Measurements from ENCODE around the gene SLC43A1.

The SLC43A1 gene

GRCh38 chr11:57479021-57479663 lies 36.4 kb downstream of the SLC43A1 start:
- Histone ChIP-seq H3K14ac (ENCODE audit: low read length in 2 of 2) (no peak overlapping the region), H2AFZ (ENCODE audit: low read depth, low read length) (no peak overlapping the region), H3K23ac (ENCODE audit: low read length in 2 of 2) (no peak overlapping the region), H4K8ac (ENCODE audit: low read length) (no peak overlapping the region), H3K4me3 (ENCODE audit: insufficient read depth in 1 of 2, low read depth in 1 of 2, low read length in 2 of 2) (no peak overlapping the region), H3K9ac (ENCODE audit: low read length) (no peak overlapping the region), H3K4ac (ENCODE audit: low read depth in 1 of 2, low read length in 2 of 2) (no peak overlapping the region), H3K36me3 (ENCODE audit: control insufficient read depth in 1 of 2, insufficient read depth in 2 of 2, low read depth in 1 of 2, low read length in 2 of 2) (no peaks in the 10 kb centered on the region), H3K27me3 (ENCODE audit: control insufficient read depth in 1 of 2, insufficient read depth in 1 of 2, low read length in 2 of 2) (peaks cover 46 to 95% of the 10 kb centered on the region in 2 experiments), H2BK5ac (ENCODE audit: low read depth, low read length, poor library complexity, severe bottlenecking) (no peak overlapping the region), H3K27ac (ENCODE audit: low read length, poor library complexity, severe bottlenecking) (no peak overlapping the region), H3K4me1 (ENCODE audit: control insufficient read depth, insufficient read depth, low read depth, low read length) (peaks cover 24% of the 10 kb centered on the region), H4K91ac (ENCODE audit: low read length) (no peak overlapping the region), H3K9me3 (ENCODE audit: control insufficient read depth, low read length) (no peaks in the 10 kb centered on the region), H2BK15ac (ENCODE audit: low read depth, poor library complexity, severe bottlenecking) (peak overlapping the region; percentile 76), H2AK5ac (ENCODE audit: low read length, severe bottlenecking) (no peak overlapping the region), H2BK12ac (ENCODE audit: low read length in 2 of 2) (no peak overlapping the region), H3K4me2 (ENCODE audit: low read length, poor library complexity, severe bottlenecking) (no peak overlapping the region), H3K79me1 (replicated peaks; ENCODE audit: low read length, poor library complexity, severe bottlenecking) (no peaks in the 10 kb centered on the region), H2BK120ac (ENCODE audit: low read depth, low read length) (no peak overlapping the region), H3K18ac (ENCODE audit: low read depth in 1 of 2, low read length in 2 of 2) (no peak overlapping the region)
- no peak for DNase-seq
- WGBS: 69% methylated on average over 11 of the region's 11 CpGs

- H2AK5ac ChIP-seq (ENCODE audit: low read length, severe bottlenecking): no peak overlapping the region
- H4K8ac ChIP-seq (ENCODE audit: low read length): no peak overlapping the region
- H3K14ac ChIP-seq (ENCODE audit: low read length in 2 of 2): no peak overlapping the region
- H3K9ac ChIP-seq (ENCODE audit: low read length): no peak overlapping the region
- H3K4me2 ChIP-seq (ENCODE audit: low read length, poor library complexity, severe bottlenecking): no peak overlapping the region
- H2BK15ac ChIP-seq (ENCODE audit: low read depth, poor library complexity, severe bottlenecking): no peak overlapping the region
- no peak overlapping the region for H2BK5ac ChIP-seq (ENCODE audit: low read depth, low read length, poor library complexity, severe bottlenecking)
- H3K27me3 ChIP-seq (ENCODE audit: control insufficient read depth in 1 of 2, insufficient read depth in 1 of 2, low read length in 2 of 2): peaks cover 44 to 96% of the 10 kb centered on the region in 2 experiments
- no peak overlapping the region for H3K4ac ChIP-seq (ENCODE audit: low read depth in 1 of 2, low read length in 2 of 2)
- H4K91ac ChIP-seq (ENCODE audit: low read length): no peak overlapping the region
- H3K9me3 ChIP-seq (ENCODE audit: control insufficient read depth, low read length): no peaks in the 10 kb centered on the region
- peaks cover 0 to 4% of the 10 kb centered on the region in 2 experiments for H3K36me3 ChIP-seq (ENCODE audit: control insufficient read depth in 1 of 2, insufficient read depth in 2 of 2, low read depth in 1 of 2, low read length in 2 of 2)
- no peak overlapping the region for H3K27ac ChIP-seq (ENCODE audit: low read length, poor library complexity, severe bottlenecking)
- H2BK12ac ChIP-seq (ENCODE audit: low read length in 2 of 2): no peak overlapping the region
- no peak overlapping the region for H2BK120ac ChIP-seq (ENCODE audit: low read depth, low read length)
- H3K4me1 ChIP-seq (ENCODE audit: control insufficient read depth, insufficient read depth, low read depth, low read length): peaks cover 20% of the 10 kb centered on the region
- no peaks in the 10 kb centered on the region for H3K79me1 ChIP-seq (replicated peaks; ENCODE audit: low read length, poor library complexity, severe bottlenecking)
- no peak overlapping the region for H2AFZ ChIP-seq (ENCODE audit: low read depth, low read length)
- WGBS: 84% methylated on average over 11 of the region's 11 CpGs
- no peak overlapping the region for H3K23ac ChIP-seq (ENCODE audit: low read length in 2 of 2)
- H3K18ac ChIP-seq (ENCODE audit: low read depth in 1 of 2, low read length in 2 of 2): no peak overlapping the region
- no peak for DNase-seq
- H3K4me3 ChIP-seq (ENCODE audit: insufficient read depth in 1 of 2, low read depth in 1 of 2, low read length in 2 of 2): no peak overlapping the region
These were observed 37.9 kb downstream of the SLC43A1 start for GRCh38 chr11:57477507-57478189.

- Histone ChIP-seq H2BK5ac (ENCODE audit: low read depth, low read length, poor library complexity, severe bottlenecking) (no peak overlapping the region), H3K23ac (ENCODE audit: low read length in 2 of 2) (no peak overlapping the region), H4K8ac (ENCODE audit: low read length) (no peak overlapping the region), H2BK120ac (ENCODE audit: low read depth, low read length) (no peak overlapping the region), H2BK15ac (ENCODE audit: low read depth, poor library complexity, severe bottlenecking) (no peak overlapping the region), H3K4me1 (ENCODE audit: control insufficient read depth, insufficient read depth, low read depth, low read length) (peaks cover 15% of the 10 kb centered on the region), H3K4me3 (ENCODE audit: insufficient read depth in 1 of 2, low read depth in 1 of 2, low read length in 2 of 2) (peak overlapping the region; percentile 32 to 65), H3K4ac (ENCODE audit: low read depth in 1 of 2, low read length in 2 of 2) (no peak overlapping the region), H3K9me3 (ENCODE audit: control insufficient read depth, low read length) (no peaks in the 10 kb centered on the region), H3K18ac (ENCODE audit: low read depth in 1 of 2, low read length in 2 of 2) (no peak overlapping the region), H3K9ac (ENCODE audit: low read length) (peak overlapping the region; percentile 59), H4K91ac (ENCODE audit: low read length) (no peak overlapping the region), H3K4me2 (ENCODE audit: low read length, poor library complexity, severe bottlenecking) (peak overlapping the region; percentile 62), H3K79me1 (replicated peaks; ENCODE audit: low read length, poor library complexity, severe bottlenecking) (no peaks in the 10 kb centered on the region), H2BK12ac (ENCODE audit: low read length in 2 of 2) (no peak overlapping the region), H3K36me3 (ENCODE audit: control insufficient read depth in 1 of 2, insufficient read depth in 2 of 2, low read depth in 1 of 2, low read length in 2 of 2) (peaks cover 0 to 7% of the 10 kb centered on the region in 2 experiments), H3K27me3 (ENCODE audit: control insufficient read depth in 1 of 2, insufficient read depth in 1 of 2, low read length in 2 of 2) (peaks cover 39 to 89% of the 10 kb centered on the region in 2 experiments), H3K27ac (ENCODE audit: low read length, poor library complexity, severe bottlenecking) (no peak overlapping the region), H2AK5ac (ENCODE audit: low read length, severe bottlenecking) (no peak overlapping the region), H2AFZ (ENCODE audit: low read depth, low read length) (no peak overlapping the region), H3K14ac (ENCODE audit: low read length in 2 of 2) (no peak overlapping the region)
- 6% methylated on average over 24 of the region's 27 CpGs for WGBS
- peak; percentile 36 for DNase-seq
These were observed 38.6 kb downstream of the SLC43A1 start for GRCh38 chr11:57476757-57477506.

Measured in mesenchymal stem cell (in vitro differentiated cells and primary cell).